ENCODE results near the gene CHST11.

DNA sequence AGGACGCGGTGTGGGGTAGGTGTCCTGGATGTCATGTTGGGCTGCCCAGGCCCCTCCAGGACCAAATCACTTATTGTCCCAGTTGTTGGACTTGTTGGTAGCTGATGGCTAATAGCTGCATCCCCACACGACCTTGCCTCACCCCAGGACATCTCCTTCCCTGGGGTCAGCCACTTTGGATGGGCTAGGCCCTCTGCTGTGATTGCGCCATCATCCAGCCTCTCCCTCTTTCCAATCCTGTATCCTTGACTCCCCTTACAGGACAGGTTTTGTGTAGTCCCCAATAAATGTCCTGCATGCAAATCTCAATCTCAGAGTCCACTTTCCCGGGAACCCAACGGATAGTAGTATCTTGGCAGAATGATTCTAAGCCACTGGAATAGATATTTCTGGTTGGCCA, 43.4 kb upstream of the CHST11 start:
- no peak for TF ChIP-seq ZNF274 (IDR thresholded peaks at IDR 0.05; ENCODE audit: low read length)
- no peak for TF ChIP-seq ZNF274 (tag by site-specific recombination; IDR thresholded peaks at IDR 0.05; ENCODE audit: borderline replicate concordance)
- TF ChIP-seq, protein P1, sequence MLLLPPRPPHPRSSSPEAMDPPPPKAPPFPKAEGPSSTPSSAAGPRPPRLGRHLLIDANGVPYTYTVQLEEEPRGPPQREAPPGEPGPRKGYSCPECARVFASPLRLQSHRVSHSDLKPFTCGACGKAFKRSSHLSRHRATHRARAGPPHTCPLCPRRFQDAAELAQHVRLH (tag by site-specific recombination; IDR thresholded peaks at IDR 0.05), result no peak
- TF ChIP-seq, protein P2, sequence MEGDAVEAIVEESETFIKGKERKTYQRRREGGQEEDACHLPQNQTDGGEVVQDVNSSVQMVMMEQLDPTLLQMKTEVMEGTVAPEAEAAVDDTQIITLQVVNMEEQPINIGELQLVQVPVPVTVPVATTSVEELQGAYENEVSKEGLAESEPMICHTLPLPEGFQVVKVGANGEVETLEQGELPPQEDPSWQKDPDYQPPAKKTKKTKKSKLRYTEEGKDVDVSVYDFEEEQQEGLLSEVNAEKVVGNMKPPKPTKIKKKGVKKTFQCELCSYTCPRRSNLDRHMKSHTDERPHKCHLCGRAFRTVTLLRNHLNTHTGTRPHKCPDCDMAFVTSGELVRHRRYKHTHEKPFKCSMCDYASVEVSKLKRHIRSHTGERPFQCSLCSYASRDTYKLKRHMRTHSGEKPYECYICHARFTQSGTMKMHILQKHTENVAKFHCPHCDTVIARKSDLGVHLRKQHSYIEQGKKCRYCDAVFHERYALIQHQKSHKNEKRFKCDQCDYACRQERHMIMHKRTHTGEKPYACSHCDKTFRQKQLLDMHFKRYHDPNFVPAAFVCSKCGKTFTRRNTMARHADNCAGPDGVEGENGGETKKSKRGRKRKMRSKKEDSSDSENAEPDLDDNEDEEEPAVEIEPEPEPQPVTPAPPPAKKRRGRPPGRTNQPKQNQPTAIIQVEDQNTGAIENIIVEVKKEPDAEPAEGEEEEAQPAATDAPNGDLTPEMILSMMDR (tag by site-specific recombination; IDR thresholded peaks at IDR 0.05), result no peak
- TF ChIP-seq OSR2 (tag by site-specific recombination; IDR thresholded peaks at IDR 0.05), result no peak
- TF ChIP-seq ZNF302 (tag by site-specific recombination; IDR thresholded peaks at IDR 0.05; ENCODE audit: low read depth), result no peak
- no peak for TF ChIP-seq ZNF114 (tag by site-specific recombination; IDR thresholded peaks at IDR 0.05)
- no peak for TF ChIP-seq ZNF426 (tag by site-specific recombination; IDR thresholded peaks at IDR 0.05)

Measured in HEK293 (cell line).